Mesendoderm (in vitro differentiated cells): ENCODE measurements around the gene SH2D2A.
A peak's percentile ranks its signal among the peaks of the same experiment; 100 is the strongest.

Source experiments
- DNase-seq: peaks from one replicate; pipeline ENCODE4 v3.0.0; 2013
- H2AK5ac ChIP-seq: 2 replicates; pipeline ENCODE4 v1.6.1; 2013; ENCODE audit warnings: low read length, inconsistent platforms
- H2BK120ac ChIP-seq: 2 replicates; pipeline ENCODE4 v1.6.1; 2013; ENCODE audit warnings: low read depth, mild to moderate bottlenecking, low read length, moderate library complexity, mixed read lengths
- H2BK15ac ChIP-seq: replicated peaks from 2 replicates; pipeline ENCODE4 v1.6.1; 2013; ENCODE audit warnings: low read depth, mild to moderate bottlenecking, moderate library complexity
- H2BK5ac ChIP-seq: 2 replicates; pipeline ENCODE4 v1.6.1; 2013; ENCODE audit warnings: low read length, inconsistent platforms
- H3K18ac ChIP-seq: 2 replicates; pipeline ENCODE4 v1.6.1; 2013; ENCODE audit warnings: mild to moderate bottlenecking, low read length, mixed read lengths
- H3K23ac ChIP-seq: one replicate; pipeline ENCODE4 v1.6.1; 2013; ENCODE audit warnings: low read length
- H3K27ac ChIP-seq: 2 replicates; pipeline ENCODE4 v1.5.1; 2013; ENCODE audit warnings: low read depth, mild to moderate bottlenecking, inconsistent platforms, low read length, moderate library complexity
- H3K27me3 ChIP-seq: 2 replicates; pipeline ENCODE4 v1.6.1; 2013; ENCODE audit warnings: low read length, control low read depth, mild to moderate bottlenecking, inconsistent platforms; ENCODE audit not compliant: insufficient read depth, poor library complexity
- H3K36me3 ChIP-seq: 2 replicates; pipeline ENCODE4 v1.6.1; 2013; ENCODE audit warnings: low read length, inconsistent platforms; ENCODE audit not compliant: control insufficient read depth, insufficient read depth
- H3K4ac ChIP-seq: one replicate; pipeline ENCODE4 v1.6.1; 2013; ENCODE audit warnings: low read depth, mild to moderate bottlenecking, low read length, moderate library complexity
- H3K4me1 ChIP-seq: 2 replicates; pipeline ENCODE4 v1.6.1; 2013; ENCODE audit warnings: low read depth, low read length, inconsistent platforms; ENCODE audit not compliant: control insufficient read depth
- H3K4me2 ChIP-seq: 2 replicates; pipeline ENCODE4 v1.6.1; 2013; ENCODE audit warnings: low read length
- H3K4me3 ChIP-seq: 2 replicates; pipeline ENCODE4 v1.5.1; 2013; ENCODE audit warnings: mild to moderate bottlenecking, low read length
- H3K56ac ChIP-seq: one replicate; pipeline ENCODE4 v1.6.1; 2013; ENCODE audit warnings: low read length
- H3K79me1 ChIP-seq: 2 replicates; pipeline ENCODE4 v1.6.1; 2013; ENCODE audit warnings: low read length, inconsistent platforms
- H3K79me2 ChIP-seq: 2 replicates; pipeline ENCODE4 v1.6.1; 2013; ENCODE audit warnings: mild to moderate bottlenecking, low read length; ENCODE audit not compliant: control insufficient read depth, insufficient read depth
- H3K9ac ChIP-seq: 2 replicates; pipeline ENCODE4 v1.6.1; 2013; ENCODE audit warnings: low read length, inconsistent platforms
- H4K5ac ChIP-seq: one replicate; pipeline ENCODE4 v1.6.1; 2013; ENCODE audit warnings: low read length
- H4K8ac ChIP-seq: one replicate; pipeline ENCODE4 v1.6.1; 2013; ENCODE audit warnings: low read depth, mild to moderate bottlenecking, control low read depth, low read length, moderate library complexity
- WGBS: extraction: QIAGEN DNeasy Blood & Tissue Kit; methylation state at CpG from one replicate; pipeline ENCODE4 v1.1.7; 2013; ENCODE audit warnings: low lambda C conversion rate, missing lambda C conversion rate; ENCODE audit not compliant: insufficient coverage; ENCODE audit errors: extremely low coverage; 5-methylcytosine and 5-hydroxymethylcytosine counted together

SH2D2A gene

GRCh38 chr1:156862997-156863599 is 46.5 kb upstream of the SH2D2A start:
- no peak overlapping the region for H2BK15ac ChIP-seq
- peak; percentile 82 for DNase-seq
- no peak overlapping the region for H3K23ac ChIP-seq
- H3K79me1 ChIP-seq: peaks cover 3% of the 10 kb centered on the region
- H2BK5ac ChIP-seq: peak overlapping the region; percentile 54
- H3K27ac ChIP-seq: peak overlapping the region; percentile 21
- no peak overlapping the region for H3K4me3 ChIP-seq
- peaks cover 25% of the 10 kb centered on the region for H3K27me3 ChIP-seq
- H3K4ac ChIP-seq: peak overlapping the region; percentile 17
- no CpG with 5 or more reads among the region's 10 CpGs for WGBS
- H3K9ac ChIP-seq: peak overlapping the region; percentile 6
- H2BK120ac ChIP-seq: no peak overlapping the region
- no peaks in the 10 kb centered on the region for H3K79me2 ChIP-seq
- H2AK5ac ChIP-seq: no peak overlapping the region
- peak overlapping the region; percentile 37 for H3K4me2 ChIP-seq
- peaks cover 10% of the 10 kb centered on the region for H3K4me1 ChIP-seq
- peak overlapping the region; percentile 67 for H3K56ac ChIP-seq
- H4K5ac ChIP-seq: no peak overlapping the region
- no peak overlapping the region for H3K18ac ChIP-seq
- H3K36me3 ChIP-seq: no peaks in the 10 kb centered on the region
- H4K8ac ChIP-seq: no peak overlapping the region

GRCh38 chr1:156862584-156862983 is 45.9 kb upstream of the SH2D2A start:
- Histone ChIP-seq H3K56ac (peak overlapping the region; percentile 67), H3K27ac (peak overlapping the region; percentile 21), H3K27me3 (peaks cover 31% of the 10 kb centered on the region), H2BK15ac (no peak overlapping the region), H3K18ac (no peak overlapping the region), H4K8ac (no peak overlapping the region), H3K4me1 (peaks cover 10% of the 10 kb centered on the region), H3K23ac (no peak overlapping the region), H3K79me2 (no peaks in the 10 kb centered on the region), H4K5ac (no peak overlapping the region), H3K4me2 (no peak overlapping the region), H3K79me1 (peaks cover 3% of the 10 kb centered on the region), H3K9ac (peak overlapping the region; percentile 6), H2AK5ac (no peak overlapping the region), H3K4me3 (no peak overlapping the region), H2BK120ac (no peak overlapping the region), H3K4ac (peak overlapping the region; percentile 17), H3K36me3 (no peaks in the 10 kb centered on the region), H2BK5ac (no peak overlapping the region)
- no peak for DNase-seq
- no CpG with 5 or more reads among the region's 6 CpGs for WGBS

- H3K36me3 ChIP-seq: no peaks in the 10 kb centered on the region
- H3K9ac ChIP-seq: peak within 1 kb of the TSS; percentile 57
- H3K23ac ChIP-seq: no peak within 1 kb of the TSS
- peak within 1 kb of the TSS; percentile 63 for H3K4me2 ChIP-seq
- peak within 1 kb of the TSS; percentile 23 for H3K4me3 ChIP-seq
- no peak within 1 kb of the TSS for H2BK5ac ChIP-seq
- no peak within 1 kb of the TSS for H4K5ac ChIP-seq
- no CpG with 5 or more reads among the region's 69 CpGs for WGBS
- peak within 1 kb of the TSS; percentile 78 for H3K56ac ChIP-seq
- H3K4ac ChIP-seq: no peak within 1 kb of the TSS
- H3K79me2 ChIP-seq: no peaks in the 10 kb centered on the region
- peaks cover 10% of the 10 kb centered on the region for H3K4me1 ChIP-seq
- H3K79me1 ChIP-seq: peaks cover 3% of the 10 kb centered on the region
- no peak within 1 kb of the TSS for H3K27ac ChIP-seq
- H3K18ac ChIP-seq: no peak within 1 kb of the TSS
- H4K8ac ChIP-seq: no peak within 1 kb of the TSS
- peaks cover 31% of the 10 kb centered on the region for H3K27me3 ChIP-seq
- no peak within 1 kb of the TSS for H2AK5ac ChIP-seq
- H2BK120ac ChIP-seq: no peak within 1 kb of the TSS
- DNase-seq: peak; percentile 67
- no peak within 1 kb of the TSS for H2BK15ac ChIP-seq
These were observed 44.2 kb upstream of the SH2D2A start, which contains the start of gene NTRK1 for GRCh38 chr1:156860628-156861423. Gene NTRK1, plus strand, starts transcription at chr1:156860865. Its CDS starts 70 bp downstream, at chr1:156860935.

GRCh38 chr1:156860113-156860627 is 43.5 kb upstream of the SH2D2A start:
- Histone ChIP-seq H2BK5ac (no peak overlapping the region), H2AK5ac (no peak overlapping the region), H2BK120ac (no peak overlapping the region), H3K4me1 (peaks cover 10% of the 10 kb centered on the region), H3K18ac (no peak overlapping the region), H3K27me3 (peaks cover 31% of the 10 kb centered on the region), H3K56ac (peak overlapping the region; percentile 17), H3K36me3 (no peaks in the 10 kb centered on the region), H3K79me2 (no peaks in the 10 kb centered on the region), H4K5ac (no peak overlapping the region), H3K4me3 (peak overlapping the region; percentile 23), H3K23ac (no peak overlapping the region), H3K4me2 (peak overlapping the region; percentile 63), H3K9ac (peak overlapping the region; percentile 46), H3K79me1 (peaks cover 3% of the 10 kb centered on the region), H3K27ac (no peak overlapping the region), H3K4ac (no peak overlapping the region), H4K8ac (no peak overlapping the region), H2BK15ac (no peak overlapping the region)
- DNase-seq: peak; percentile 72
- WGBS: no CpG with 5 or more reads among the region's 35 CpGs

- DNase-seq: peak; percentile 61
These were observed 43.0 kb upstream of the SH2D2A start for GRCh38 chr1:156859523-156860112.

More at GRCh38 chr1:156859523-156860112, 43.0 kb upstream of the SH2D2A start:
- H2AK5ac ChIP-seq: no peak overlapping the region
- no peak overlapping the region for H3K27ac ChIP-seq
- H3K79me2 ChIP-seq: no peaks in the 10 kb centered on the region
- peaks cover 31% of the 10 kb centered on the region for H3K27me3 ChIP-seq
- H3K4me3 ChIP-seq: no peak overlapping the region
- H3K9ac ChIP-seq: peak overlapping the region; percentile 57
- H2BK15ac ChIP-seq: no peak overlapping the region
- H3K4me2 ChIP-seq: peak overlapping the region; percentile 58
- H4K5ac ChIP-seq: no peak overlapping the region
- no peak overlapping the region for H2BK5ac ChIP-seq
- no peaks in the 10 kb centered on the region for H3K36me3 ChIP-seq
- no CpG with 5 or more reads among the region's 33 CpGs for WGBS
- H2BK120ac ChIP-seq: no peak overlapping the region
- no peak overlapping the region for H3K4ac ChIP-seq
- H3K4me1 ChIP-seq: peaks cover 10% of the 10 kb centered on the region
- no peak overlapping the region for H3K18ac ChIP-seq
- peaks cover 3% of the 10 kb centered on the region for H3K79me1 ChIP-seq
- no peak overlapping the region for H3K23ac ChIP-seq
- H4K8ac ChIP-seq: no peak overlapping the region
- H3K56ac ChIP-seq: peak overlapping the region; percentile 70
